A549 (cell line): Measurements from ENCODE around the gene SMURF1. TPM values are rescaled to one million over a fixed set of nuclear protein-coding genes. Genes with fewer than 3 reads are reported as not detected.
A peak's percentile ranks its signal among the peaks of the same experiment; 100 is the strongest.

Experiments used
- ATAC-seq, 2 experiments: fragments of 200-7000 bp in 1 of 2; fragments of >200 bp in 1 of 2; cut with Nextera tagmentation in 1 of 2; cut with Tn5 transposase in 1 of 2; 3 replicates each; pipeline versions ENCODE4 v1.8.0 to v1.9.1; 2018 to 2020; ENCODE audit warnings: mild to moderate bottlenecking in 1 of 2, moderate library complexity in 1 of 2
- CTCF ChIA-PET: fragments of 300-600 bp; sonication (Branson Sonifier 250); formaldehyde crosslinking; extraction: SDS; loops from one replicate; lab custom pipeline; 2021; ENCODE audit warnings: antibody characterized with exemption, inconsistent platforms; lab: Yijun Ruan, JAX
- POLR2A ChIA-PET: fragments of 350-600 bp; formaldehyde crosslinking; extraction: SDS; loops from one replicate; lab custom pipeline; 2021; ENCODE audit warnings: antibody characterized with exemption, inconsistent platforms; lab: Yijun Ruan, JAX
- DNase-seq, 2 experiments: peaks; one replicate each; pipeline versions ENCODE4 v3.0.0 to v3.0.0-alpha.2; 2011 to 2016; ENCODE audit warnings: low read depth in 1 of 2, low spot score in 1 of 2
- FAIRE-seq: peaks from 2 replicates; lab custom pipeline; 2011; peaks lifted over from hg19 to GRCh38; lab: Jason Lieb, UNC
- H3K27ac ChIP-seq, 2 experiments: fragments of >200 bp; sonication (Bioruptor Twin); formaldehyde crosslinking; 3 replicates each; pipeline ENCODE4 v1.5.1; 2016 to 2017
- H3K4me1 ChIP-seq: fragments of >200 bp; sonication (Bioruptor Twin); formaldehyde crosslinking; 3 replicates; pipeline ENCODE4 v1.6.1; 2016
- H3K4me2 ChIP-seq: fragments of >200 bp; sonication (Bioruptor Twin); formaldehyde crosslinking; 3 replicates; pipeline ENCODE4 v1.6.1; 2016
- H3K4me3 ChIP-seq: fragments of >200 bp; sonication (Bioruptor Twin); formaldehyde crosslinking; 3 replicates; pipeline ENCODE4 v1.5.1; 2016
- H3K9me3 ChIP-seq: fragments of >200 bp; sonication (Bioruptor Twin); formaldehyde crosslinking; 3 replicates; pipeline ENCODE4 v1.6.1; 2016
- CBX8 ChIP-seq: fragments of 200-600 bp; sonication (generic); IDR thresholded peaks from 2 replicates; pipeline ENCODE4 v1.6.1; 2016
- CEBPB ChIP-seq, 2 experiments: fragments of >200 bp in 1 of 2; sonication (Bioruptor Twin) in 1 of 2; formaldehyde crosslinking in 1 of 2; IDR thresholded peaks; 2 replicates each; pipeline ENCODE4 v1.6.1; 2012 to 2016
- CHD2 ChIP-seq: fragments of 150-350 bp; IDR thresholded peaks from 2 replicates; pipeline ENCODE4 v1.6.1; 2014; ENCODE audit warnings: low read length; ENCODE audit not compliant: partially characterized antibody
- ESRRA ChIP-seq: fragments of 150-350 bp; IDR thresholded peaks from 2 replicates; pipeline ENCODE4 v1.6.1; 2014; ENCODE audit warnings: mild to moderate bottlenecking, low read length, borderline replicate concordance
- FOSL2 ChIP-seq, 2 experiments: fragments of 450-650 bp in 1 of 2; fragments of >200 bp in 1 of 2; sonication (Bioruptor Twin) in 1 of 2; formaldehyde crosslinking; IDR thresholded peaks; 2 replicates each; pipeline versions ENCODE4 v1.5.0 to v1.6.1; 2016 to 2020; ENCODE audit warnings: mild to moderate bottlenecking in 1 of 2, moderate library complexity in 1 of 2
- FOXS1 ChIP-seq: fragments of 250-450 bp; sonication (Bioruptor Pico); IDR thresholded peaks from 2 replicates; pipeline ENCODE4 v1.5.0; 2020; ENCODE audit warnings: mild to moderate bottlenecking, moderate library complexity
- GATA3 ChIP-seq: IDR thresholded peaks from 2 replicates; pipeline ENCODE4 v1.6.1; 2012; ENCODE audit warnings: borderline replicate concordance
- HDAC2 ChIP-seq: fragments of 200-600 bp; sonication (generic); IDR thresholded peaks from 2 replicates; pipeline ENCODE4 v1.6.1; 2016
- HOXB5 ChIP-seq: fragments of 250-450 bp; sonication (Bioruptor Pico); IDR thresholded peaks from 2 replicates; pipeline ENCODE4 v1.5.0; 2020; ENCODE audit warnings: mild to moderate bottlenecking, moderate library complexity
- JUN ChIP-seq, 2 experiments: fragments of >200 bp; sonication (Bioruptor Twin); formaldehyde crosslinking; IDR thresholded peaks; 2 replicates in 1 of 2; 3 replicates in 1 of 2; pipeline ENCODE4 v1.6.1; 2016 to 2017
- JUNB ChIP-seq: fragments of >200 bp; sonication (Bioruptor Twin); formaldehyde crosslinking; IDR thresholded peaks from 2 replicates; pipeline ENCODE4 v1.6.1; 2016
- KDM1A ChIP-seq: fragments of 200-600 bp; sonication (generic); IDR thresholded peaks from 2 replicates; pipeline ENCODE4 v1.6.1; 2016; ENCODE audit warnings: low read depth, mild to moderate bottlenecking
- MAFK ChIP-seq: fragments of 450-650 bp; IDR thresholded peaks from 2 replicates; pipeline ENCODE4 v1.6.1; 2014; ENCODE audit not compliant: partially characterized antibody
- MAZ ChIP-seq: fragments of 150-350 bp; IDR thresholded peaks from 2 replicates; pipeline ENCODE4 v1.6.1; 2014; ENCODE audit warnings: antibody characterized with exemption, low read depth, low read length, borderline replicate concordance
- NPAS2 ChIP-seq: fragments of 250-450 bp; sonication (Bioruptor Pico); IDR thresholded peaks from 2 replicates; pipeline ENCODE4 v1.8.0; 2022; ENCODE audit warnings: mild to moderate bottlenecking, moderate library complexity, borderline replicate concordance
- NR3C1 ChIP-seq: fragments of >200 bp; sonication (Bioruptor Twin); formaldehyde crosslinking; IDR thresholded peaks from 3 replicates; pipeline ENCODE4 v1.6.1; 2017
- POLR2A ChIP-seq: IDR thresholded peaks from 2 replicates; pipeline ENCODE4 v1.6.1; 2012; ENCODE audit warnings: mild to moderate bottlenecking, low read length
- RARB ChIP-seq: fragments of 250-450 bp; sonication (Bioruptor Pico); IDR thresholded peaks from 2 replicates; pipeline ENCODE4 v1.8.0; 2021; ENCODE audit warnings: mild to moderate bottlenecking, moderate library complexity
- SREBF2 ChIP-seq: fragments of 450-650 bp; IDR thresholded peaks from 2 replicates; pipeline ENCODE4 v1.6.1; 2014; ENCODE audit warnings: mild to moderate bottlenecking, moderate library complexity
- TP53 ChIP-seq: fragments of 250-450 bp; sonication (Bioruptor Pico); IDR thresholded peaks from 2 replicates; pipeline ENCODE4 v1.5.0; 2021; ENCODE audit warnings: mild to moderate bottlenecking, moderate library complexity
- ZC3H11A ChIP-seq: fragments of 450-650 bp; IDR thresholded peaks from 2 replicates; pipeline ENCODE4 v1.6.1; 2014; ENCODE audit warnings: antibody characterized with exemption, mild to moderate bottlenecking
- ZSCAN20 ChIP-seq: fragments of 250-450 bp; sonication (Bioruptor Pico); IDR thresholded peaks from 2 replicates; pipeline ENCODE4 v1.8.0; 2022; ENCODE audit warnings: mild to moderate bottlenecking, moderate library complexity
- WGBS: methylation state at CpG from one replicate; pipeline ENCODE4 v1.1.6; 2017; ENCODE audit errors: missing lambda C conversion rate; 5-methylcytosine and 5-hydroxymethylcytosine counted together
- polyA plus RNA-seq, 4 experiments: library from polyadenylated mRNA; depleted of rRNA in 3 of 4; stranded (reverse); fragments of >200 nt; fragmentation: RNase III in 1 of 4; extraction: RNeasy Plus Mini Kit Qiagen cat#74134 plus additional on column Dnase treatment in 1 of 4; gene quantifications; 2 replicates in 3 of 4; 3 replicates in 1 of 4; pipeline ENCODE4 v1.2.3, GENCODE V29; 2011 to 2017
- TF ChIP-seq, protein P1 (sequence below): IDR thresholded peaks from 2 replicates; pipeline ENCODE4 v1.6.1; 2012
- TF ChIP-seq, protein P2 (sequence below): fragments of 200-600 bp; sonication (generic); IDR thresholded peaks from 2 replicates; pipeline ENCODE4 v1.6.1; 2016; ENCODE audit warnings: antibody characterized with exemption, mild to moderate bottlenecking, moderate library complexity
- TF ChIP-seq, protein P3 (sequence below): fragments of >200 bp; sonication (Bioruptor Twin); formaldehyde crosslinking; IDR thresholded peaks from 3 replicates; pipeline ENCODE4 v1.5.1; 2016

The SMURF1 gene
- polyA plus RNA-seq, 2 of the 4 experiments (the other 2 are of a cell fraction), result 13.8 to 22.1 TPM

DNA sequence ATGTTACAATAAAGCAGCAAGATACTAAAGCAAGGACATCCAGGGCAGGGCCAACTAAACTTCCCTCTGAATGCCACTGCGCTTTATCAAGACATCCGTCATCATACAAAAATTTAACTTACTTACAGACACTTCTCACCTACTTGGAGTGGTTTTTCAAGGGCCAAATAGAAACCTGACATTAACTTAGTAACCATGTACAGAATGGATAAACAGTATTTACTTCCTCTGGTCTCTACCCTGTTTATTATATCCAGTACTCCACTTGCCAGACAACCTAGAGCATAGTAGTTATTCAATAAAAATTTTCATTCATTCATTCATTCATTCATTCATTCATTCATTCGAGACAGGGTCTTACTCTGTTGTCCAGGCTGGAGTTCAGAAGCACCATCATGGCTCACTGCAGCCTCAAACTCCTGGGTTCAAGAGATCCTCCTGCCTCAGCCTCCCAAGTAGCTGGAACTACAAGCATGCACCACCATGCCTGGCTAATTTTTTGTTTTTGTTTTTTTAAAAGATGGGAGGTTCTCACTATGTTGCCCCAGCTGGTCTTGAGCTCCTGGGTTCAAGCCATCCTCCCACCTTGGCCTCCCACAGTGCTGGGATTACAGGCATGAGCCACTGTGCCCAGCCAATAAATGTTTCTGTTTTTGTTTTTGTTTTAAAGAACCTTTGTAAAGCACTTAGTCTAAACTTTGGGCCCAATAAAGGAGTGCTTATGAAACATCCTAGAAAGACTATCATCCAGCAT is 19.0 kb downstream of the SMURF1 start:
- DNase-seq (no peak), FAIRE-seq (no peak), ATAC-seq (peak in 1 of 2 experiments; percentile 8; a peak in 2 of 6 replicates)
- no peak for TF ChIP-seq FOXS1 (CRISPR knock-in tag)
- no peak for TF ChIP-seq CBX8
- TF ChIP-seq NPAS2 (CRISPR knock-in tag), result no peak
- TF ChIP-seq JUN (IDR thresholded peaks at IDR 0.05), result no peak
- TF ChIP-seq HOXB5 (CRISPR knock-in tag), result no peak
- TF ChIP-seq JUNB, result no peak
- TF ChIP-seq POLR2A, result no peak
- no peak for TF ChIP-seq TP53 (CRISPR knock-in tag)
- TF ChIP-seq GATA3, result no peak
- no peak for TF ChIP-seq NR3C1
- TF ChIP-seq, protein P1, sequence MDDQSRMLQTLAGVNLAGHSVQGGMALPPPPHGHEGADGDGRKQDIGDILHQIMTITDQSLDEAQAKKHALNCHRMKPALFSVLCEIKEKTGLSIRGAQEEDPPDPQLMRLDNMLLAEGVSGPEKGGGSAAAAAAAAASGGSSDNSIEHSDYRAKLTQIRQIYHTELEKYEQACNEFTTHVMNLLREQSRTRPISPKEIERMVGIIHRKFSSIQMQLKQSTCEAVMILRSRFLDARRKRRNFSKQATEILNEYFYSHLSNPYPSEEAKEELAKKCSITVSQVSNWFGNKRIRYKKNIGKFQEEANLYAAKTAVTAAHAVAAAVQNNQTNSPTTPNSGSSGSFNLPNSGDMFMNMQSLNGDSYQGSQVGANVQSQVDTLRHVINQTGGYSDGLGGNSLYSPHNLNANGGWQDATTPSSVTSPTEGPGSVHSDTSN, result no peak
- 81% methylated on average over 3 of the region's 3 CpGs for WGBS
- ChIA-PET POLR2A (no interaction called here), CTCF (interaction anchor here (0.7 to 0.9 kb wide), 2 partner anchors 14 to 23 kb away, joined by 3 to 4 read pairs; no protein-coding TSS in a partner anchor)
- Histone ChIP-seq H3K4me1 (peaks cover 68% of the 10 kb centered on the region), H3K27ac (peak overlapping the region in 1 of 2 experiments; percentile 59; a peak in 3 of 6 replicates), H3K4me3 (no peak overlapping the region), H3K4me2 (peak overlapping the region; percentile 60), H3K9me3 (no peaks in the 10 kb centered on the region)

DNA sequence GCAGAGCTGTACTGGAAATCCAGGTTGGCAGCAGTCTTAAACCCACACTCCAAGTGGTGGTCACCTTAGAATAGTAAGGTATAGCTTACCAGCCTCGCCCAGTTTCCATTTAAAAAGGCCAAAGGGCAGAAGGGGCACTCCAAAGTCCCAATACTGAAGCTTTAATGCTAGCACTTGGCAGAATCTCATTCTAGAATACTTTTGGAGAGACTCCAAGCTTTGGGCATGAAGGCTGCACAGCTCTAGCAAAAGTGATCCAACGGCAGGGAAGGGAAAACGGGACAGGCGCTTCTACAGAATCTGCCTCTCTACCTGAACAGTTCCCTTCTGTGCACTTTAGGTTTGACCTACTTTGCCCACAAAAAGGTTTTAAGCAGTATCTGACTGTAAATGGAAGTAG is 19.7 kb downstream of the SMURF1 start:
- Histone ChIP-seq H3K9me3 (no peaks in the 10 kb centered on the region), H3K4me3 (no peak overlapping the region), H3K4me1 (peaks cover 63% of the 10 kb centered on the region), H3K27ac (peak overlapping the region; percentile 41 to 59; a peak in 5 of 6 replicates)
- DNase-seq (no peak), ATAC-seq (peak in 1 of 2 experiments; percentile 25; a peak in 3 of 6 replicates)
- TF ChIP-seq MAZ (no peak), CHD2 (no peak), ZC3H11A (no peak), RARB (no peak), MAFK (no peak), ESRRA (no peak)
- TF ChIP-seq, all 56 proteins: peak for 0
- WGBS, result 84% methylated on average over 4 of the region's 4 CpGs
- H3K4me2 ChIP-seq, result peak overlapping the region; percentile 60
- CTCF ChIA-PET, result interaction anchor here (0.7 to 1.0 kb wide), 3 partner anchors 11 to 187 kb away, joined by 3 to 4 read pairs (median 3); no protein-coding TSS in a partner anchor
- POLR2A ChIA-PET, result interaction anchor here (0.9 kb wide), 1 partner anchor 10 kb away, joined by 3 read pairs; no protein-coding TSS in a partner anchor
- no peak for FAIRE-seq

DNA sequence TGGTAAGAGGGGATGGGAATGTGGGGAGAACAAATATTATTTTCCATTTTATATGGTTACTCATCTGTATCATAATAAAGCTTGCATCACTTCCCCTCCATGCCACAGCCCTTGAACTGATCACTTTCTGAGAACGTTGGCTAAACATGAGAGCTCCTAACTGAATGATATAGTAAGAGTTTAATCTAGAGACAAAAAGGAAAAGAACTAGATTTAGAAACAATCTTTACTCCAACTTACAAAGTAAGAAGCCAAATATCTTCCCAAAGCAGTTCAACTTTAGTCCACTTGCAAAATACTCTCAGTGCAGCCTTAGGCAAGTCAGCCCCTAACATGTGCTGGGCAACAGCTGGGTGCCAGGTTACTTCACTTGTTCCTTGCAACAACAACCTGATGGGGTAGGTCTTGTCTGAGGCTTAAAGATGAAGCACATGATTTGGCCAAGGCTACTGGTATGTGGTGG is 20.3 kb downstream of the SMURF1 start:
- FAIRE-seq, result no peak
- no peak for TF ChIP-seq FOSL2 (IDR thresholded peaks at IDR 0.05)
- TF ChIP-seq FOSL2 (CRISPR knock-in tag; IDR thresholded peaks at IDR 0.05), result peak; percentile 32; the same call in 1 of the 2 replicates
- TF ChIP-seq, protein P2, sequence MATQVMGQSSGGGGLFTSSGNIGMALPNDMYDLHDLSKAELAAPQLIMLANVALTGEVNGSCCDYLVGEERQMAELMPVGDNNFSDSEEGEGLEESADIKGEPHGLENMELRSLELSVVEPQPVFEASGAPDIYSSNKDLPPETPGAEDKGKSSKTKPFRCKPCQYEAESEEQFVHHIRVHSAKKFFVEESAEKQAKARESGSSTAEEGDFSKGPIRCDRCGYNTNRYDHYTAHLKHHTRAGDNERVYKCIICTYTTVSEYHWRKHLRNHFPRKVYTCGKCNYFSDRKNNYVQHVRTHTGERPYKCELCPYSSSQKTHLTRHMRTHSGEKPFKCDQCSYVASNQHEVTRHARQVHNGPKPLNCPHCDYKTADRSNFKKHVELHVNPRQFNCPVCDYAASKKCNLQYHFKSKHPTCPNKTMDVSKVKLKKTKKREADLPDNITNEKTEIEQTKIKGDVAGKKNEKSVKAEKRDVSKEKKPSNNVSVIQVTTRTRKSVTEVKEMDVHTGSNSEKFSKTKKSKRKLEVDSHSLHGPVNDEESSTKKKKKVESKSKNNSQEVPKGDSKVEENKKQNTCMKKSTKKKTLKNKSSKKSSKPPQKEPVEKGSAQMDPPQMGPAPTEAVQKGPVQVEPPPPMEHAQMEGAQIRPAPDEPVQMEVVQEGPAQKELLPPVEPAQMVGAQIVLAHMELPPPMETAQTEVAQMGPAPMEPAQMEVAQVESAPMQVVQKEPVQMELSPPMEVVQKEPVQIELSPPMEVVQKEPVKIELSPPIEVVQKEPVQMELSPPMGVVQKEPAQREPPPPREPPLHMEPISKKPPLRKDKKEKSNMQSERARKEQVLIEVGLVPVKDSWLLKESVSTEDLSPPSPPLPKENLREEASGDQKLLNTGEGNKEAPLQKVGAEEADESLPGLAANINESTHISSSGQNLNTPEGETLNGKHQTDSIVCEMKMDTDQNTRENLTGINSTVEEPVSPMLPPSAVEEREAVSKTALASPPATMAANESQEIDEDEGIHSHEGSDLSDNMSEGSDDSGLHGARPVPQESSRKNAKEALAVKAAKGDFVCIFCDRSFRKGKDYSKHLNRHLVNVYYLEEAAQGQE, result no peak
- TF ChIP-seq TP53 (CRISPR knock-in tag), result no peak
- TF ChIP-seq, protein P3, sequence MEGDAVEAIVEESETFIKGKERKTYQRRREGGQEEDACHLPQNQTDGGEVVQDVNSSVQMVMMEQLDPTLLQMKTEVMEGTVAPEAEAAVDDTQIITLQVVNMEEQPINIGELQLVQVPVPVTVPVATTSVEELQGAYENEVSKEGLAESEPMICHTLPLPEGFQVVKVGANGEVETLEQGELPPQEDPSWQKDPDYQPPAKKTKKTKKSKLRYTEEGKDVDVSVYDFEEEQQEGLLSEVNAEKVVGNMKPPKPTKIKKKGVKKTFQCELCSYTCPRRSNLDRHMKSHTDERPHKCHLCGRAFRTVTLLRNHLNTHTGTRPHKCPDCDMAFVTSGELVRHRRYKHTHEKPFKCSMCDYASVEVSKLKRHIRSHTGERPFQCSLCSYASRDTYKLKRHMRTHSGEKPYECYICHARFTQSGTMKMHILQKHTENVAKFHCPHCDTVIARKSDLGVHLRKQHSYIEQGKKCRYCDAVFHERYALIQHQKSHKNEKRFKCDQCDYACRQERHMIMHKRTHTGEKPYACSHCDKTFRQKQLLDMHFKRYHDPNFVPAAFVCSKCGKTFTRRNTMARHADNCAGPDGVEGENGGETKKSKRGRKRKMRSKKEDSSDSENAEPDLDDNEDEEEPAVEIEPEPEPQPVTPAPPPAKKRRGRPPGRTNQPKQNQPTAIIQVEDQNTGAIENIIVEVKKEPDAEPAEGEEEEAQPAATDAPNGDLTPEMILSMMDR, result no peak
- TF ChIP-seq, protein P1, result no peak
- no peak for TF ChIP-seq MAZ
- no peak for TF ChIP-seq KDM1A
- TF ChIP-seq CEBPB (IDR thresholded peaks at IDR 0.05), result peak in 1 of 2 experiments; percentile 9; a peak in 1 of 4 replicates
- no peak for TF ChIP-seq SREBF2
- TF ChIP-seq HDAC2, result no peak
- TF ChIP-seq ZSCAN20 (CRISPR knock-in tag), result no peak
- no peak for TF ChIP-seq POLR2A
- ATAC-seq, result peak; percentile 68 to 72; a peak in 5 of 6 replicates
- 3% methylated on average over 1 of the region's 1 CpG for WGBS
- ChIA-PET POLR2A (interaction anchor here (0.9 kb wide), 2 partner anchors 10 to 13 kb away, joined by 3 read pairs; no protein-coding TSS in a partner anchor), CTCF (interaction anchor here (0.7 to 1.1 kb wide), 3 partner anchors 12 to 188 kb away, joined by 3 read pairs; no protein-coding TSS in a partner anchor)
- no peak overlapping the region for H3K4me3 ChIP-seq
- H3K4me1 ChIP-seq, result peaks cover 57% of the 10 kb centered on the region
- no peaks in the 10 kb centered on the region for H3K9me3 ChIP-seq
- H3K4me2 ChIP-seq, result peak overlapping the region; percentile 60
- peak in 1 of 2 experiments; percentile 39 for DNase-seq
- H3K27ac ChIP-seq, result peak overlapping the region; percentile 41 to 59; a peak in 4 of 6 replicates
